GM23338 (cell line): ENCODE measurements around the gene KCNH4. TPM values are rescaled to one million over a fixed set of nuclear protein-coding genes. Genes with fewer than 3 reads are reported as not detected.

Experiments
- ATAC-seq: fragments of 200-7000 bp; cut with Tn5 transposase; 3 replicates; pipeline ENCODE4 v1.9.1; 2020
- DNase-seq: peaks from one replicate; pipeline ENCODE4 v3.0.0-alpha.2; 2015; ENCODE audit warnings: low spot score
- H2AFZ ChIP-seq: fragments of 200-600 bp; sonication (generic); 2 replicates; pipeline ENCODE4 v1.8.0; 2016; ENCODE audit warnings: antibody characterized with exemption, mild to moderate bottlenecking, moderate library complexity
- H3F3A ChIP-seq: fragments of 200-600 bp; sonication (generic); replicated peaks from 2 replicates; pipeline ENCODE4 v1.8.0; 2017; ENCODE audit warnings: antibody characterized with exemption, mixed run types, low read depth
- H3K27ac ChIP-seq: fragments of 200-600 bp; sonication (generic); 2 replicates; pipeline ENCODE4 v1.6.1; 2016; ENCODE audit warnings: low read depth
- H3K27me3 ChIP-seq: fragments of 200-600 bp; sonication (generic); 2 replicates; pipeline ENCODE4 v1.8.0; 2016; ENCODE audit warnings: mild to moderate bottlenecking, mixed run types, moderate library complexity; ENCODE audit not compliant: insufficient read depth
- H3K36me3 ChIP-seq: fragments of 200-600 bp; sonication (generic); 2 replicates; pipeline ENCODE4 v1.8.0; 2016; ENCODE audit warnings: mild to moderate bottlenecking; ENCODE audit not compliant: insufficient read depth
- H3K4me1 ChIP-seq: fragments of 200-600 bp; sonication (generic); 2 replicates; pipeline ENCODE4 v1.8.0; 2016; ENCODE audit warnings: mild to moderate bottlenecking, moderate library complexity; ENCODE audit not compliant: insufficient read depth
- H3K4me2 ChIP-seq: fragments of 200-600 bp; sonication (generic); 2 replicates; pipeline ENCODE4 v1.7.1; 2017; ENCODE audit warnings: mixed run types
- H3K4me3 ChIP-seq: fragments of 200-600 bp; sonication (generic); 2 replicates; pipeline ENCODE4 v1.6.1; 2016; ENCODE audit warnings: mixed run types
- H3K79me2 ChIP-seq: fragments of 200-600 bp; sonication (generic); replicated peaks from 2 replicates; pipeline ENCODE4 v1.8.0; 2017; ENCODE audit warnings: mild to moderate bottlenecking; ENCODE audit not compliant: insufficient read depth
- H3K9me2 ChIP-seq: fragments of 200-600 bp; sonication (generic); 2 replicates; pipeline ENCODE4 v1.8.0; 2017; ENCODE audit not compliant: insufficient read depth
- H4K20me1 ChIP-seq: fragments of 200-600 bp; sonication (generic); replicated peaks from 2 replicates; pipeline ENCODE4 v1.8.0; 2017; ENCODE audit warnings: mild to moderate bottlenecking; ENCODE audit not compliant: insufficient read depth
- H3K27ac Mint-ChIP-seq: 2 replicates; pipeline ENCODE4 v1.8.0; 2020; ENCODE audit warnings: inconsistent platforms, mild to moderate bottlenecking, moderate library complexity, mixed read lengths
- H3K27me3 Mint-ChIP-seq: 3 replicates; pipeline ENCODE4 v1.8.0; 2022; ENCODE audit warnings: low read depth, mild to moderate bottlenecking, moderate library complexity, mixed read lengths, inconsistent platforms; ENCODE audit not compliant: insufficient read depth, poor library complexity
- H3K36me3 Mint-ChIP-seq: 3 replicates; pipeline ENCODE4 v1.8.0; 2021; ENCODE audit warnings: low read depth, mild to moderate bottlenecking, inconsistent platforms, moderate library complexity, mixed read lengths
- H3K4me1 Mint-ChIP-seq: 3 replicates; pipeline ENCODE4 v1.8.0; 2020; ENCODE audit warnings: mild to moderate bottlenecking, inconsistent platforms, mixed read lengths
- H3K4me3 Mint-ChIP-seq: 3 replicates; pipeline ENCODE4 v1.8.0; 2021; ENCODE audit warnings: moderate library complexity, mild to moderate bottlenecking, inconsistent platforms, mixed read lengths
- H3K9me3 Mint-ChIP-seq: 3 replicates; pipeline ENCODE4 v1.8.0; 2020; ENCODE audit warnings: moderate library complexity, mild to moderate bottlenecking, inconsistent platforms, mixed read lengths
- CREB1 ChIP-seq: fragments of 250-450 bp; sonication (Bioruptor Pico); IDR thresholded peaks from 2 replicates; pipeline ENCODE4 v1.5.0; 2020; ENCODE audit warnings: low read depth, mild to moderate bottlenecking, moderate library complexity
- EZH2 ChIP-seq: fragments of 200-600 bp; sonication (generic); IDR thresholded peaks from one replicate; pipeline ENCODE4 v1.8.0; 2017; ENCODE audit warnings: antibody characterized with exemption, mild to moderate bottlenecking, low read depth; ENCODE audit not compliant: unreplicated experiment
- EZH2phosphoT487 ChIP-seq: fragments of 200-600 bp; sonication (generic); IDR thresholded peaks from one replicate; pipeline ENCODE4 v1.8.1; 2018; ENCODE audit warnings: antibody characterized with exemption; ENCODE audit not compliant: unreplicated experiment
- JUNB ChIP-seq: IDR thresholded peaks from one replicate; pipeline ENCODE4 v1.6.1; 2016; ENCODE audit warnings: antibody characterized with exemption; ENCODE audit not compliant: unreplicated experiment
- NANOG ChIP-seq: IDR thresholded peaks from 2 replicates; pipeline ENCODE4 v1.6.1; 2016; ENCODE audit warnings: antibody characterized with exemption, borderline replicate concordance
- POLR2AphosphoS5 ChIP-seq: IDR thresholded peaks from 2 replicates; pipeline ENCODE4 v1.6.1; 2016; ENCODE audit warnings: antibody characterized with exemption, low read depth
- REST ChIP-seq: IDR thresholded peaks from one replicate; pipeline ENCODE4 v1.6.1; 2018; ENCODE audit warnings: antibody characterized with exemption; ENCODE audit not compliant: unreplicated experiment
- STAT1 ChIP-seq: IDR thresholded peaks from one replicate; pipeline ENCODE4 v1.6.1; 2016; ENCODE audit warnings: antibody characterized with exemption; ENCODE audit not compliant: unreplicated experiment
- ZNF331 ChIP-seq: fragments of 250-450 bp; sonication (Bioruptor Pico); IDR thresholded peaks from 2 replicates; pipeline ENCODE4 v1.5.0; 2020; ENCODE audit warnings: low read depth, mild to moderate bottlenecking, moderate library complexity
- polyA plus RNA-seq: library from polyadenylated mRNA; unstranded; fragments of >200 nt; fragmentation: Nextera tagmentation; extraction: Ambion mirVana; gene quantifications from 2 replicates; pipeline ENCODE4 v1.2.1, GENCODE V29; 2016
- total RNA-seq: library from RNA; depleted of rRNA; stranded (reverse); fragments of >200 nt; shearing (Covaris generic); gene quantifications from 2 replicates; pipeline ENCODE4 v1.2.3, GENCODE V29; 2014
- TF ChIP-seq, protein P1 (sequence below): fragments of 250-450 bp; sonication (Bioruptor Pico); IDR thresholded peaks from 2 replicates; pipeline ENCODE4 v1.5.0; 2020; ENCODE audit warnings: mild to moderate bottlenecking, moderate library complexity
- TF ChIP-seq, protein P2 (sequence below): IDR thresholded peaks from 2 replicates; pipeline ENCODE4 v1.6.1; 2016; ENCODE audit warnings: antibody characterized with exemption

KCNH4 gene
- total and polyA plus RNA-seq, 2 experiments from 2014 or later, result 0.08 to 0.49 TPM

- ATAC-seq, result no peak
Measured at GRCh38 chr17:42110301-42111264, 70.4 kb downstream of the KCNH4 start.

More at GRCh38 chr17:42110301-42111264, 70.4 kb downstream of the KCNH4 start:
- no peak for TF ChIP-seq EZH2
- TF ChIP-seq REST, result no peak
- no peak for TF ChIP-seq POLR2AphosphoS5
- no peak for TF ChIP-seq STAT1
- no peak for TF ChIP-seq NANOG
- TF ChIP-seq, protein P1, sequence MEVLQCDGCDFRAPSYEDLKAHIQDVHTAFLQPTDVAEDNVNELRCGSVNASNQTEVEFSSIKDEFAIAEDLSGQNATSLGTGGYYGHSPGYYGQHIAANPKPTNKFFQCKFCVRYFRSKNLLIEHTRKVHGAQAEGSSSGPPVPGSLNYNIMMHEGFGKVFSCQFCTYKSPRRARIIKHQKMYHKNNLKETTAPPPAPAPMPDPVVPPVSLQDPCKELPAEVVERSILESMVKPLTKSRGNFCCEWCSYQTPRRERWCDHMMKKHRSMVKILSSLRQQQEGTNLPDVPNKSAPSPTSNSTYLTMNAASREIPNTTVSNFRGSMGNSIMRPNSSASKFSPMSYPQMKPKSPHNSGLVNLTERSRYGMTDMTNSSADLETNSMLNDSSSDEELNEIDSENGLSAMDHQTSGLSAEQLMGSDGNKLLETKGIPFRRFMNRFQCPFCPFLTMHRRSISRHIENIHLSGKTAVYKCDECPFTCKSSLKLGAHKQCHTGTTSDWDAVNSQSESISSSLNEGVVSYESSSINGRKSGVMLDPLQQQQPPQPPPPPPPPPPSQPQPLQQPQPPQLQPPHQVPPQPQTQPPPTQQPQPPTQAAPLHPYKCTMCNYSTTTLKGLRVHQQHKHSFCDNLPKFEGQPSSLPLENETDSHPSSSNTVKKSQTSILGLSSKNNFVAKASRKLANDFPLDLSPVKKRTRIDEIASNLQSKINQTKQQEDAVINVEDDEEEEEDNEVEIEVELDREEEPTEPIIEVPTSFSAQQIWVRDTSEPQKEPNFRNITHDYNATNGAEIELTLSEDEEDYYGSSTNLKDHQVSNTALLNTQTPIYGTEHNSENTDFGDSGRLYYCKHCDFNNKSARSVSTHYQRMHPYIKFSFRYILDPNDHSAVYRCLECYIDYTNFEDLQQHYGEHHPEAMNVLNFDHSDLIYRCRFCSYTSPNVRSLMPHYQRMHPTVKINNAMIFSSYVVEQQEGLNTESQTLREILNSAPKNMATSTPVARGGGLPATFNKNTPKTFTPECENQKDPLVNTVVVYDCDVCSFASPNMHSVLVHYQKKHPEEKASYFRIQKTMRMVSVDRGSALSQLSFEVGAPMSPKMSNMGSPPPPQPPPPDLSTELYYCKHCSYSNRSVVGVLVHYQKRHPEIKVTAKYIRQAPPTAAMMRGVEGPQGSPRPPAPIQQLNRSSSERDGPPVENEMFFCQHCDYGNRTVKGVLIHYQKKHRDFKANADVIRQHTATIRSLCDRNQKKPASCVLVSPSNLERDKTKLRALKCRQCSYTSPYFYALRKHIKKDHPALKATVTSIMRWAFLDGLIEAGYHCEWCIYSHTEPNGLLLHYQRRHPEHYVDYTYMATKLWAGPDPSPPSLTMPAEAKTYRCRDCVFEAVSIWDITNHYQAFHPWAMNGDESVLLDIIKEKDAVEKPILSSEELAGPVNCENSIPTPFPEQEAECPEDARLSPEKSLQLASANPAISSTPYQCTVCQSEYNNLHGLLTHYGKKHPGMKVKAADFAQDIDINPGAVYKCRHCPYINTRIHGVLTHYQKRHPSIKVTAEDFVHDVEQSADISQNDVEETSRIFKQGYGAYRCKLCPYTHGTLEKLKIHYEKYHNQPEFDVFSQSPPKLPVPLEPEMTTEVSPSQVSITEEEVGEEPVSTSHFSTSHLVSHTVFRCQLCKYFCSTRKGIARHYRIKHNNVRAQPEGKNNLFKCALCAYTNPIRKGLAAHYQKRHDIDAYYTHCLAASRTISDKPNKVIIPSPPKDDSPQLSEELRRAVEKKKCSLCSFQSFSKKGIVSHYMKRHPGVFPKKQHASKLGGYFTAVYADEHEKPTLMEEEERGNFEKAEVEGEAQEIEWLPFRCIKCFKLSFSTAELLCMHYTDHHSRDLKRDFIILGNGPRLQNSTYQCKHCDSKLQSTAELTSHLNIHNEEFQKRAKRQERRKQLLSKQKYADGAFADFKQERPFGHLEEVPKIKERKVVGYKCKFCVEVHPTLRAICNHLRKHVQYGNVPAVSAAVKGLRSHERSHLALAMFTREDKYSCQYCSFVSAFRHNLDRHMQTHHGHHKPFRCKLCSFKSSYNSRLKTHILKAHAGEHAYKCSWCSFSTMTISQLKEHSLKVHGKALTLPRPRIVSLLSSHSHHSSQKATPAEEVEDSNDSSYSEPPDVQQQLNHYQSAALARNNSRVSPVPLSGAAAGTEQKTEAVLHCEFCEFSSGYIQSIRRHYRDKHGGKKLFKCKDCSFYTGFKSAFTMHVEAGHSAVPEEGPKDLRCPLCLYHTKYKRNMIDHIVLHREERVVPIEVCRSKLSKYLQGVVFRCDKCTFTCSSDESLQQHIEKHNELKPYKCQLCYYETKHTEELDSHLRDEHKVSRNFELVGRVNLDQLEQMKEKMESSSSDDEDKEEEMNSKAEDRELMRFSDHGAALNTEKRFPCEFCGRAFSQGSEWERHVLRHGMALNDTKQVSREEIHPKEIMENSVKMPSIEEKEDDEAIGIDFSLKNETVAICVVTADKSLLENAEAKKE (CRISPR knock-in tag), result no peak
- TF ChIP-seq, protein P2, sequence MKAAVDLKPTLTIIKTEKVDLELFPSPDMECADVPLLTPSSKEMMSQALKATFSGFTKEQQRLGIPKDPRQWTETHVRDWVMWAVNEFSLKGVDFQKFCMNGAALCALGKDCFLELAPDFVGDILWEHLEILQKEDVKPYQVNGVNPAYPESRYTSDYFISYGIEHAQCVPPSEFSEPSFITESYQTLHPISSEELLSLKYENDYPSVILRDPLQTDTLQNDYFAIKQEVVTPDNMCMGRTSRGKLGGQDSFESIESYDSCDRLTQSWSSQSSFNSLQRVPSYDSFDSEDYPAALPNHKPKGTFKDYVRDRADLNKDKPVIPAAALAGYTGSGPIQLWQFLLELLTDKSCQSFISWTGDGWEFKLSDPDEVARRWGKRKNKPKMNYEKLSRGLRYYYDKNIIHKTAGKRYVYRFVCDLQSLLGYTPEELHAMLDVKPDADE, result no peak
- no peak for TF ChIP-seq JUNB
- TF ChIP-seq CREB1, result no peak
- no peak for TF ChIP-seq ZNF331 (CRISPR knock-in tag)
- no peak for TF ChIP-seq EZH2phosphoT487
- Histone ChIP-seq H2AFZ (no peak overlapping the region), H3F3A (0 out of 2 replicates have a peak, but pooled peaks cover 10% of the 10 kb centered on the region), H3K4me3 (no peak overlapping the region), H3K9me2 (no peaks in the 10 kb centered on the region), H3K27me3 (no peaks in the 10 kb centered on the region), H3K79me2 (no peaks in the 10 kb centered on the region), H3K4me1 (peaks cover 14% of the 10 kb centered on the region), H3K4me2 (no peak overlapping the region), H3K27ac (no peak overlapping the region), H3K36me3 (no peaks in the 10 kb centered on the region; the same call in 1 of the 2 replicates), H4K20me1 (no peaks in the 10 kb centered on the region)
- Mint-ChIP-seq H3K9me3 (no peaks in the 10 kb centered on the region), H3K4me1 (peaks cover 27% of the 10 kb centered on the region), H3K4me3 (no peak overlapping the region), H3K27ac (no peak overlapping the region), H3K36me3 (peaks cover 8% of the 10 kb centered on the region; the same call in 2 of the 3 replicates), H3K27me3 (peaks cover 24% of the 10 kb centered on the region)
- no peak for DNase-seq
